ENCODE data around the gene UBE4A. TPM values are rescaled to one million over a fixed set of nuclear protein-coding genes. Genes with fewer than 3 reads are reported as not detected.
A peak's percentile ranks its signal among the peaks of the same experiment; 100 is the strongest.

The UBE4A gene
- total RNA-seq, 1 experiment from 2014 or later, result 106 TPM

DNA sequence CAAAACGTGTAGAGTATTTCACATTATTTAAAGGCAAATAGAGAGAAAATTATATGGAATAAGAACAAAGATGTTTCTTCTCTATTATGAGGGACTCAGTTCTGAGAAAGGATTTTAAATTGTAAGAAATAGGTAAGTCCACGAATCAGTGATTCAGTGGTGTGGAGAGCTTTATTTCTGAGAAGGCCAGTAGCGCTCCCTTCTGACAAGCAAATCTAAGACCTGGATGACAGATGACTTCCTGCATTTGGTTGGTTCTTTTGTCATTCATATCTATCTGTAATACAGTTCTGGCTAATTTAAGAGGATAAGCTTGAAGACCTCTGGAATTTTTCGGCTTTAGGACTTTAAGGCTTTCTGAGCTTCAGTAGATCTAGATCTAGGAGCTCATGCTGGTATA is 47.9 kb upstream of the UBE4A start:
- Mint-ChIP-seq H3K9me3 (ENCODE audit: unreplicated experiment) (no peaks in the 10 kb centered on the region), H3K27ac (ENCODE audit: unreplicated experiment) (no peak overlapping the region), H3K36me3 (ENCODE audit: insufficient read depth, unreplicated experiment) (peaks cover 12% of the 10 kb centered on the region), H3K27me3 (ENCODE audit: insufficient read depth, unreplicated experiment) (no peaks in the 10 kb centered on the region), H3K4me1 (ENCODE audit: low read depth, unreplicated experiment) (peaks cover 44% of the 10 kb centered on the region), H3K4me3 (ENCODE audit: unreplicated experiment) (no peak overlapping the region)
- TF ChIP-seq, protein P1, sequence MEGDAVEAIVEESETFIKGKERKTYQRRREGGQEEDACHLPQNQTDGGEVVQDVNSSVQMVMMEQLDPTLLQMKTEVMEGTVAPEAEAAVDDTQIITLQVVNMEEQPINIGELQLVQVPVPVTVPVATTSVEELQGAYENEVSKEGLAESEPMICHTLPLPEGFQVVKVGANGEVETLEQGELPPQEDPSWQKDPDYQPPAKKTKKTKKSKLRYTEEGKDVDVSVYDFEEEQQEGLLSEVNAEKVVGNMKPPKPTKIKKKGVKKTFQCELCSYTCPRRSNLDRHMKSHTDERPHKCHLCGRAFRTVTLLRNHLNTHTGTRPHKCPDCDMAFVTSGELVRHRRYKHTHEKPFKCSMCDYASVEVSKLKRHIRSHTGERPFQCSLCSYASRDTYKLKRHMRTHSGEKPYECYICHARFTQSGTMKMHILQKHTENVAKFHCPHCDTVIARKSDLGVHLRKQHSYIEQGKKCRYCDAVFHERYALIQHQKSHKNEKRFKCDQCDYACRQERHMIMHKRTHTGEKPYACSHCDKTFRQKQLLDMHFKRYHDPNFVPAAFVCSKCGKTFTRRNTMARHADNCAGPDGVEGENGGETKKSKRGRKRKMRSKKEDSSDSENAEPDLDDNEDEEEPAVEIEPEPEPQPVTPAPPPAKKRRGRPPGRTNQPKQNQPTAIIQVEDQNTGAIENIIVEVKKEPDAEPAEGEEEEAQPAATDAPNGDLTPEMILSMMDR (IDR thresholded peaks at IDR 0.05; ENCODE audit: insufficient read depth in 1 of 2, low read depth in 1 of 2, low read length in 1 of 2, severe bottlenecking in 1 of 2, unreplicated experiment in 1 of 2), result no peak
- intact Hi-C loops (cut with micrococcal nuclease; ENCODE audit: unreplicated experiment), result no loop called here
- no peak for DNase-seq
- H3K4me3 ChIP-seq (ENCODE audit: low read depth, low read length), result no peak overlapping the region
- H3K4me1 ChIP-seq, result peaks cover 51% of the 10 kb centered on the region
- ChIA-PET POLR2A (interaction anchor here (0.8 kb wide), 2 partner anchors 10 to 59 kb away, joined by 3 to 4 read pairs; partner anchors contain the start of gene MPZL3), CTCF (interaction anchor here (1.0 to 1.5 kb wide), 5 partner anchors 11 to 113 kb away, joined by 3 to 8 read pairs (median 4); no protein-coding TSS in a partner anchor)
- no peaks in the 10 kb centered on the region for H3K9me3 ChIP-seq
- no TSS peak for BruUV-seq (replicated peaks)
- H3K27me3 ChIP-seq (replicated peaks; ENCODE audit: control insufficient read depth, insufficient read depth, low read length), result no peaks in the 10 kb centered on the region
- no peaks in the 10 kb centered on the region for H3K36me3 ChIP-seq (ENCODE audit: control insufficient read depth, insufficient read depth, low read length)

DNA sequence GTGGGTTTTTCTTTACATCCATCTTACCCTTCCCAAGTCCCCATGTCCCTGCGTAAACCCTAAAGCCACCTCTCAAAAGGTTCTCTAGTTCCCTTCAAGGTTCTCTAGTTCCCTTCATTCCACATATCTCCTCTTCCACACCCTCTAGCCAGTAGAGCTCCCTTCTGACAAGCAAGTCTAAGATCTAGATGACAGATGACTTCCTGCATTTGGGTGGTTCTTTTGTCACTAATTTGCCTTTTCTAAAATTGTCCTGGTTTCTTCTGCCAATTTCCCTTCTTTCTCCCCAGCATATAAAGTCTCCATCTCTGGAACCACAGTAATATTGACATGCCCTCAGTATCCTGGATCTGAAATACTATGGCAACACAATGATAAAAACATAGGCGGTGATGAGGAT is 47.1 kb upstream of the UBE4A start:
- POLR2A ChIA-PET, result interaction anchor here (0.8 kb wide), 2 partner anchors 9 to 60 kb away, joined by 3 to 4 read pairs; partner anchors contain the start of gene MPZL3
- CTCF ChIA-PET, result interaction anchor here (1.0 to 1.5 kb wide), 3 partner anchors 11 to 114 kb away, joined by 3 to 8 read pairs (median 4); no protein-coding TSS in a partner anchor

DNA sequence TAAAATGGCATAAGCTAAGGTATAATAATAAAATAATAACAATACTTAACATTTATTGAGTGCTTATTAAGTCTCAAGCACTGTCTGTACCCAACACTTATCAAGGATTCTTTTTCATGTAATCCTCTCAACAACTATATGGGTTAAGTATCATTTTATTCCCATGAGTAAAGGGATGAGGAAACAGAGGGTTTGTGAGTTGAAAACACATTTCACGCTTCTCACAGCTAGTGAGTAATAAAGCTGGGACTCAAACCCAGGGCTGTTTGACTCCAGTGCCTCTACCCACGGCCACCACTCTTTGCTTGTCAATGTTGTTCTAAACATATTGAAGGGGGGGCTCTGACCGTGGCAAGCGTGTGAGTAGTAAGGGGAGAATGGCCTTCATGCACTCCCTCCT is 46.2 kb upstream of the UBE4A start:
- intact Hi-C loops (cut with micrococcal nuclease; ENCODE audit: unreplicated experiment), result no loop called here
- H3K4me3 ChIP-seq (ENCODE audit: low read depth, low read length), result no peak overlapping the region
- H3K27ac Mint-ChIP-seq (ENCODE audit: unreplicated experiment), result peak overlapping the region; percentile 93
- no TSS peak for BruUV-seq (replicated peaks)
- peaks cover 16% of the 10 kb centered on the region for H3K36me3 Mint-ChIP-seq (ENCODE audit: insufficient read depth, unreplicated experiment)
- POLR2A ChIA-PET, result no interaction called here
- DNase-seq, result no peak
- TF ChIP-seq, protein P1 (IDR thresholded peaks at IDR 0.05; ENCODE audit: insufficient read depth in 1 of 2, low read depth in 1 of 2, low read length in 1 of 2, severe bottlenecking in 1 of 2, unreplicated experiment in 1 of 2), result no peak
- no peaks in the 10 kb centered on the region for H3K36me3 ChIP-seq (ENCODE audit: control insufficient read depth, insufficient read depth, low read length)
- no peaks in the 10 kb centered on the region for H3K9me3 Mint-ChIP-seq (ENCODE audit: unreplicated experiment)
- H3K27me3 Mint-ChIP-seq (ENCODE audit: insufficient read depth, unreplicated experiment), result no peaks in the 10 kb centered on the region
- peaks cover 54% of the 10 kb centered on the region for H3K4me1 Mint-ChIP-seq (ENCODE audit: low read depth, unreplicated experiment)
- H3K4me3 Mint-ChIP-seq (ENCODE audit: unreplicated experiment), result no peak overlapping the region
- no peaks in the 10 kb centered on the region for H3K9me3 ChIP-seq
- CTCF ChIA-PET, result interaction anchor here (0.7 to 1.3 kb wide), 3 partner anchors 8 to 18 kb away, joined by 3 to 4 read pairs (median 3); no protein-coding TSS in a partner anchor
- H3K27me3 ChIP-seq (replicated peaks; ENCODE audit: control insufficient read depth, insufficient read depth, low read length), result no peaks in the 10 kb centered on the region
- H3K4me1 ChIP-seq, result peaks cover 65% of the 10 kb centered on the region

More for the DNA sequence above, 47.1 kb upstream of the UBE4A start:
- Mint-ChIP-seq H3K27me3 (ENCODE audit: insufficient read depth, unreplicated experiment) (no peaks in the 10 kb centered on the region), H3K4me1 (ENCODE audit: low read depth, unreplicated experiment) (peaks cover 52% of the 10 kb centered on the region), H3K36me3 (ENCODE audit: insufficient read depth, unreplicated experiment) (peaks cover 15% of the 10 kb centered on the region), H3K4me3 (ENCODE audit: unreplicated experiment) (no peak overlapping the region), H3K9me3 (ENCODE audit: unreplicated experiment) (no peaks in the 10 kb centered on the region), H3K27ac (ENCODE audit: unreplicated experiment) (no peak overlapping the region)
- no peak overlapping the region for H3K4me3 ChIP-seq (ENCODE audit: low read depth, low read length)
- H3K27me3 ChIP-seq (replicated peaks; ENCODE audit: control insufficient read depth, insufficient read depth, low read length), result no peaks in the 10 kb centered on the region
- H3K9me3 ChIP-seq, result no peaks in the 10 kb centered on the region
- H3K4me1 ChIP-seq, result peaks cover 59% of the 10 kb centered on the region
- intact Hi-C loops (cut with micrococcal nuclease; ENCODE audit: unreplicated experiment), result no loop called here
- no peak for DNase-seq
- no TSS peak for BruUV-seq (replicated peaks)
- TF ChIP-seq, protein P1 (IDR thresholded peaks at IDR 0.05; ENCODE audit: insufficient read depth in 1 of 2, low read depth in 1 of 2, low read length in 1 of 2, severe bottlenecking in 1 of 2, unreplicated experiment in 1 of 2), result no peak
- H3K36me3 ChIP-seq (ENCODE audit: control insufficient read depth, insufficient read depth, low read length), result no peaks in the 10 kb centered on the region

Data from Caco-2 (cell line).